Fibroblast of the aortic adventitia (primary cell): ENCODE data around the gene DIP2C. TPM values are rescaled to one million over a fixed set of nuclear protein-coding genes. Genes with fewer than 3 reads are reported as not detected.

Experiments used
- DNase-seq: peaks from one replicate; pipeline ENCODE4 v3.0.0-alpha.2; 2010; ENCODE audit warnings: low read depth
- H3K4me3 ChIP-seq: 2 replicates; pipeline ENCODE4 v1.5.1; 2011; ENCODE audit warnings: low read depth, mild to moderate bottlenecking, control low read depth, low read length, moderate library complexity
- total RNA-seq: library from RNA; depleted of rRNA; stranded (reverse); fragments of >200 nt; gene quantifications from 2 replicates; pipeline ENCODE4 v1.2.3, GENCODE V29; 2012; ENCODE audit warnings: low replicate concordance
- TF ChIP-seq, protein P1 (sequence below): IDR thresholded peaks from 2 replicates; pipeline ENCODE4 v1.5.1; 2011; ENCODE audit warnings: mild to moderate bottlenecking, low read length, control low read depth, inconsistent platforms; ENCODE audit not compliant: insufficient read depth

DIP2C gene
- total RNA-seq, 1 donor = 15.7 TPM

DNA sequence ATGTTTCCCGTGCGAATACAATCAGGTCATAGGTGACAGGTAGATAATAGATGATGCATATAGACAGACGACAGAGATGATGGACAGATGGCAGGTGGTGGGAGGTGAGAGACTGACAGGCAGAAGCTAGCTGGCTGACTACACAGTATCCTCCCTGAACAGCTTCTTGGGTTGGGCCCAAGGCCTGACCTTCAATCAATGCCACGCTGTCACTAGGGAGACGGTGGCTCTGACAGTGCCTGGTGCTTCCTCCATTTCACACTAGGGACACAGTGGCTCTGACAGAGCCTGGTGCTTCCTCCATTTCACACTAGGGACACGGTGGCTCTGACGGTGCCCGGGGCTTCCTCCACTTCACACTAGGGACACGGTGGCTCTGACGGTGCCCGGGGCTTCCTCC is 200.1 kb downstream of the DIP2C start:
- H3K4me3 ChIP-seq = no peak overlapping the region
- TF ChIP-seq, protein P1, sequence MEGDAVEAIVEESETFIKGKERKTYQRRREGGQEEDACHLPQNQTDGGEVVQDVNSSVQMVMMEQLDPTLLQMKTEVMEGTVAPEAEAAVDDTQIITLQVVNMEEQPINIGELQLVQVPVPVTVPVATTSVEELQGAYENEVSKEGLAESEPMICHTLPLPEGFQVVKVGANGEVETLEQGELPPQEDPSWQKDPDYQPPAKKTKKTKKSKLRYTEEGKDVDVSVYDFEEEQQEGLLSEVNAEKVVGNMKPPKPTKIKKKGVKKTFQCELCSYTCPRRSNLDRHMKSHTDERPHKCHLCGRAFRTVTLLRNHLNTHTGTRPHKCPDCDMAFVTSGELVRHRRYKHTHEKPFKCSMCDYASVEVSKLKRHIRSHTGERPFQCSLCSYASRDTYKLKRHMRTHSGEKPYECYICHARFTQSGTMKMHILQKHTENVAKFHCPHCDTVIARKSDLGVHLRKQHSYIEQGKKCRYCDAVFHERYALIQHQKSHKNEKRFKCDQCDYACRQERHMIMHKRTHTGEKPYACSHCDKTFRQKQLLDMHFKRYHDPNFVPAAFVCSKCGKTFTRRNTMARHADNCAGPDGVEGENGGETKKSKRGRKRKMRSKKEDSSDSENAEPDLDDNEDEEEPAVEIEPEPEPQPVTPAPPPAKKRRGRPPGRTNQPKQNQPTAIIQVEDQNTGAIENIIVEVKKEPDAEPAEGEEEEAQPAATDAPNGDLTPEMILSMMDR = no peak
- DNase-seq = no peak

DNA sequence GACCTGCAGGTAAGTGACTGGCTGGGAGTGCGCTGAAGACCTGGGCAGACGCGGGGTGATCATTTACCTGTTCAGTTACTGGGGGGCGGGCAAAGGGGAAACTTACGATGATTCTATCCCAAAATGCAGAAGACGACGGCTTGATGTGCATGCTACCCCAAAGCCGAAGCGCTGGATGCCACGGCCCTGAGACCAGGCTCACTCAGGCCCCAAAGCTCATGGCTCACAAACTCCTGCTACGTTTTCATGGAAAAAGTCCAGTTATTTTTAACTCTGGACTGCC is 200.6 kb downstream of the DIP2C start:
- H3K4me3 ChIP-seq = no peak overlapping the region
- TF ChIP-seq, protein P1 = no peak
- no peak for DNase-seq

DNA sequence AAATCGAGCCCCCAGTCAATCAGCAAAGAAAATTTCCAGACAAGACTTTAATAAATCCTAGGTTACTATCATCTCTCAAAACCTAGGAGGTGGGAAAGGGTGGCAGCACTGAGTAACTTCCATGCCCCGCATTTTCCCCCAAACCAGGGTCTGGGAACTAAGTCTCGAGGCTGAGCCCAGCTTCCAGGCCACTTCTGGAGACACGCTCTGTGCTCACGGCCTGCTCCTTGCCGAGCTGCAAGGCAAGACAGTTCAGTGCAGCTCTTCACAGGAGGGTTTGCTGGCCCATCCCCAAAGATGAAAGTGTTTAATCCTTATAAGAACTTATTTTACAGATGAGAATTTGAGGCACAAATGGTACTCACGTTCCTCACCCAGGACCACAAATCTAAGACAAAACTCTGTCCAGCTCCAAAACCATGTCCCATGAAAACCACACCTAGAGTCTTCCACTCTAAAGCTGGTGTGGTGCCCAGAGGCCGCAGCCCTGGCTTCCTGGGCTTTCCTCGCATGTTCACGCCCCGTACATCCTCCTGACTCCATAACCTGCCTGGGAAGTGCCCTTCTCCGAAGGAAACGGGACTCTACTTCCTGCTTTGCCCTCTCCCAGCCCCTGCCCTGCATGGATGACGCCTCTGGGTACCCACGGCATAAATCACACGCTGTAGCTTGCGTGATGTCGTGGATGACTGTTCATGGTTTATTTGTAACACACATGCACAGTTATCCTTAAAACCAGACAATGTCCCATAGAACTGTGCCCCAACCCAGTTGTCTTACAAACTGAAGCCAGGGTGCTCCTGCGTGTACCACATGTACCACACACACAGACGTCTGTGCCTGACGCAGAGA is 201.2 kb downstream of the DIP2C start:
- TF ChIP-seq, protein P1 = no peak
- DNase-seq = no peak
- no peak overlapping the region for H3K4me3 ChIP-seq

DNA sequence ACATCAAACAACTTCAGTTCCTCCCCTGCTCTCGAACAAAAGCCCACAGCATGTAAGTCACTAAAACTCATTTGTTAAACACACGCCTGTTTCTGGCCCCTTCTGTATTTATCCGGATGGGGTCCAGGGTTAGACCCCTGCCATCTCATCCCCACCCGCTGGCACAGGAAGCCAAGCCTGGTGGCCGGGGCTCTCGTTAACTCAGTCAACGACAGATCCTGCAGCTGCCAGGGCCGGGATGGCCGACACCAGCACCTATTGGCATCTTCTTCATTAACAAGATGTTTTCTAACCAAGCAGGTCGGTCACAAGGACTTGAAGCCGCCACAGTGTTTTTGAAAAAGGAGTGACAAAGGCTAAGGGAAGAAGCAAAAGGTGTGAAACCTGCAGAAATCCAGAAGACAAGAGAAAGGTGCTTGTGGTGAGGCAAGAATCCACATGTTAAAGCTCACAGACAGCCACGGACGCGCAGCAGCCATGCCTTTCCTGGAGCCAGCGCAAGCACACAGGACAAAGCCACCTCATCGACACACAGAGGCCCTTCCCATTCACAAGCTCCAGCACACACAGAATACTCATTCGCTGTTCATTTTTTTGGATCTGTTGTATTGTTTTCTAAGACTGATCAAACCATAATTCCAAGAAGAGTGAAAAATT is 202.7 kb downstream of the DIP2C start:
- TF ChIP-seq, protein P1 = no peak
- H3K4me3 ChIP-seq = no peak overlapping the region
- no peak for DNase-seq

DNA sequence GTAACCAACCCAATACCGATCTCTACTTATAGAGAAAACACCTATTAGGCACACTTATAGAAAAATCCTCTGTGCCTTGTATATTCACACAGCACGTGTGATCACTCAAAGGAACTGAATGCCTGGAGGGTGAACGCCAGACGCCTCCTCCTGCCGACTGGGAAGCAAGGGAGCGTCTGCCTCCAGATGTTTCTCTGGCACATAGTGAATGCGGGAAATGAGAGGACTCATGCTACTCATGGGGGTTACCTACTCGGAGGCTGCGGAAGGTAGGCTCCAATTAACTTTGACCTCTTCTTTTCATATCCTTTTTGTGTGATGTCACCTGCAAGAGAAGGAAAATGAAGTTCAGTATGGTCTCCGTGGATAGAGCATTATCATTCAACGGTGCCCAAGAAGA is 203.3 kb downstream of the DIP2C start:
- peak; percentile 35 for DNase-seq
- TF ChIP-seq, protein P1 = no peak

DNA sequence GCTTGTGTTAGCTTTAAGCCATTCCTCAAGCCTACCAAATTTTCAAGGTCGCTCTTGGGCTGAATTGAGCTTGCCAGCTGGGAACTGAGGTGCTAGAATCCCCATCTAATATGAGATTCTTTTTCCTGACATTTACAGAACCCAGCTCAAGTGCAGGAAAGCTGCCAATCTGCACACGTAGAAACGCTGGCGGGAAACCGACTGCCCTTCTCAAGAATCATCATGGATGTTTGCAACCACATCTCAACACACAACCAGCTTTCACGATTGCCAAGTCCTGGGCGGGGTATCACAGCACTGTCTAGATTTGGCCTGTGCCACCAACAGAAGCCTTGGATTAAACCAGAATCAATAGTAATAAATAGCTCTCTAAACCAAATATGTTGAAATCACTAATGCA is 203.7 kb downstream of the DIP2C start:
- TF ChIP-seq, protein P1 = no peak
- H3K4me3 ChIP-seq = no peak overlapping the region
- DNase-seq = peak; percentile 52

More for the DNA sequence above, 203.3 kb downstream of the DIP2C start:
- H3K4me3 ChIP-seq = no peak overlapping the region
